CD4-positive, alpha-beta T cell treated with Interleukin-4 for 1 hour (primary cell): ENCODE results near the gene GALNT16.
"Not testable (repeated sequence)": the region's sequence is repeated elsewhere in the genome, so short reads cannot be mapped to it uniquely, and the experiment has no call there.

ENCODE experiments used
- DNase-seq, 2 donors: peaks; one replicate each; pipeline ENCODE4 v3.0.0-alpha.2; 2020 to 2022

Gene GALNT16

DNA sequence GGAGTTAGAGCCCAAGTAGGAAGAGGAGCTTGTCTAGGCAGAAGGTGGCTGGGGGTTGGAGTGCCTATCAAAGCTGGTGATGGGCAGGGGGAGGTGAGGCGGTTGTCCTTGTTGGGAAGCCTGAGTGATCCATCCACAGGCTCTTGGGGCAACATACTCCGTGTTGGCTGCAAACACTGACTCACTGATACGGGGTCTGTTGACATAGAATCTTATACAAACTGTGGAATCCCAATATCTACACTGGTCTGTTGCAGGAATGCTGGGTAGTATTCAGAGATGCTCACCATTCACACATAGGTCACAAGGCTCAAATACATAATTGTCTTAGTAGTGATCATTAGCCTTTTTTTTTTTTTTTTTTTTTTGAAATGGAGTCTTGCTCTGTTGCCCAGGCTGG lies 112.2 kb downstream of the GALNT16 start:
- DNase-seq, result no peak

GRCh38 chr14:69373104-69373503 lies 113.1 kb downstream of the GALNT16 start:
- no peak for DNase-seq

DNA sequence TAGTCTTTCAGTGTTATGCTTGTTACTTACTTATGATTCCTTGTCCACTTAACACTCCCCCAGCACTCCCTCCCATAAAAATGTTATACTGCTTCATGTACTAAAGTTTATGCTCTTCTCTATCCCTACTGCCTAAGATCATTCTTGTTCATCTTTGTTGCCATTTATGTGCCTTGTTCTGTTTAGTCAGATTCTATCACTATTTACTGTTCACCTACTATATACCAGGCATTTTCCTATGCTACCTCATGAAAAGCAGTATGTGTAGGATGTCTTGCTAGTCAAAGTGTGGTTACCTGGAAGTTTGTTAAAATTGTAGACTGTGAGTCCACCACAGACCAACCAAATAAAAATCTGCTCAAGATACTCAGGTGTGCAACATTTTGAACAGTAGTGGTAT lies 114.3 kb downstream of the GALNT16 start:
- DNase-seq, result no peak

- no peak for DNase-seq
These were observed 115.2 kb downstream of the GALNT16 start for GRCh38 chr14:69375182-69375581.

DNA sequence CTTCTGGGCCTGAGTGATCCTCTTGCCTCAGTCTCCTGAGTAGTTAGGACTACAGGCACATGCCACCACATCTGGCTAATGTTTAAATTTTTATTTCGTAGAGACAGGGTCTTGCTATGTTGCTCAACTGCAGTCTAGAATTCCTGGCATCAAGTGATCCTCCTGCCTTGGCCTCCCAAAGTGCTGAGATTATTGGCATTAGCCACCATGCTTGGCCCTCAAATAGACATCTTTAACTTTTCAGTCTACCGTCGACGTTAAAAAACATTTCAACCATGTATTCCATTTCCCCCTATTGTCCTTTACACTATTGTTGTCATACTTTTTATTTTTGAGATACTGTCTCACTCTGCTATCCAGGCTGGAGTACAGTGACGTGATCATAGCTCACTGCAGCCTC lies 115.8 kb downstream of the GALNT16 start:
- DNase-seq, result no peak

- DNase-seq, result no peak
These were observed 116.5 kb downstream of the GALNT16 start for GRCh38 chr14:69376439-69376838.

DNA sequence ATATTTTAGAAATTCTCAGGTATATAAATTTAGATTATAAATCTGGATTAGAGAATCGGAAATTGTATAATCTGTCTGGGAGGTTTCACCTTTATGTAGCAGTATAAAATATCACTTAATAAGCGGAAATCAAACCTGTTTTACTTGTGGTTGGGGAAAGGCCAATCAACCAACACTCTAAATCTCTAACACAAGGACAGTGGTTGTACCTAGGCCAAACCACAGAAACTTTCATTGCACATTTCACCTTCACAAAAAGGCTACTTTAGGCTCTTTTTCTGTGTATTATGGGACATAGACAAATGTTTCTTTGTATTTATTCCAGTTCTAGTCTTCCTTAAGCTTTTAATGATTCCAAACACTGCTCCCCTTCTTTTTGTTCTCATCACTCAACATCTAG lies 118.3 kb downstream of the GALNT16 start:
- no peak for DNase-seq

GRCh38 chr14:69387311-69387710 lies 127.4 kb downstream of the GALNT16 start:
- DNase-seq, result no peak

DNA sequence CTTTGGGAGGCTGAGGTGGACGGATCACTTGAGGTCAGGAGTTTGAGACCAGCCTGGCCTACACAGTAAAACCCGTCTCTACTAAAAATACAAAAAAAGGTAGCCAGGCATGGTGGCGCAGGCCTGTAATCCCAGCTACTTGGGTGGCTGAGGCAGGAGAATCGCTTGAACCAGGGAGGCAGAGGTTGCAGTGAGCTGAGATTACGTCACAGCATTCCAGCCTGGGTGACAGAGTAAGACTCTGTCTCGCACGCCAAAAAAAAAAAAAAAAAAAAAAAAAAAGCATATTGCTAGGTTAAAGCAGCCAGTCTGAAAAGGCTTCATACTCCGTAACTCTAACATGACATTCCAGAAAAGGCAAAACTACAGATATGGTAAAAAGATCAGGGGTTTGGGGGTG lies 131.4 kb downstream of the GALNT16 start:
- DNase-seq, result not testable (repeated sequence)

DNA sequence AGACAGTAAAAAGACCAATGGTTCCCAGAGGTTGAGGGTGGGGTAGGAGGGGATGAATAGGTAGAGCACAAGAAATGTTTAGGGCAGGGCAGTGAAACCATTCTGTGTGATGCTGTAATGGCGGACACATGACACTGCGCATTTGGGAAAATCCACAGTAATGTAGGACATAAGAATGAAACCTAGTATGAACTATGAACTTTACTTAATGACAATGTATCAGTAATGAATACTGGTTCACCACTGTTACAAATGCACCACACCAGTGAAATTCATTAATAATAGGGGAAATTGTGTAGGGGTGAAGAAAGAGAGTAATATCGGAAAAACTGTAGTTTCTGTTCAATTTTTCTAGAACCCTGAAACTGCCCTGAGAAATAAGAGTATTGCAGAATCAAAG lies 132.5 kb downstream of the GALNT16 start:
- no peak for DNase-seq

- no peak for DNase-seq
These were observed 136.0 kb downstream of the GALNT16 start for GRCh38 chr14:69395929-69396328.

- DNase-seq, result peak; percentile 97
These were observed 138.3 kb downstream of the GALNT16 start, which contains the start of the genes ERH and SLC39A9 for GRCh38 chr14:69398053-69398817. Gene ERH (minus strand): TSS chr14:69398299. CDS start chr14:69398233, 66 bp downstream. Gene SLC39A9 (plus strand): TSS chr14:69398692. CDS start chr14:69399370, 678 bp downstream.

DNA sequence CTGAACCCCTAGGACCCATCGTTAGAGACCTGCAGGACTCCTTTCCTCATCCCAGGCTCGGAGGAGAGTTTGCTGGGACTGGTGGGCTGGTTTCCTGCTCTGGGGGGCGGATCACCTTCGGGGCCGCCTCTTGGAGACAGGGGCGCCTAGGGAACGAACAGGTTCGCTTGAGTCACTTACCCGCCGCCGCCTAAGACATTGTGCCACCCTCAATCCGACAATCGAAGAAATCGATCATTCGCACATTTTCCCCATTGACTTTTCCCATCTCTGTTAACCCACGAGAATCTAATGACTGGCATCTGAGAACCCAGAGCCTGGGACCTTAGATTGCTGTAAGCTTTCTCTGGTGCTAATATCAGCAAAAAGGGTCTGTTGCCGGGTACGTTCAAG lies 138.9 kb downstream of the GALNT16 start:
- no peak for DNase-seq

GRCh38 chr14:69399750-69400149 lies 139.8 kb downstream of the GALNT16 start:
- DNase-seq, result no peak

DNA sequence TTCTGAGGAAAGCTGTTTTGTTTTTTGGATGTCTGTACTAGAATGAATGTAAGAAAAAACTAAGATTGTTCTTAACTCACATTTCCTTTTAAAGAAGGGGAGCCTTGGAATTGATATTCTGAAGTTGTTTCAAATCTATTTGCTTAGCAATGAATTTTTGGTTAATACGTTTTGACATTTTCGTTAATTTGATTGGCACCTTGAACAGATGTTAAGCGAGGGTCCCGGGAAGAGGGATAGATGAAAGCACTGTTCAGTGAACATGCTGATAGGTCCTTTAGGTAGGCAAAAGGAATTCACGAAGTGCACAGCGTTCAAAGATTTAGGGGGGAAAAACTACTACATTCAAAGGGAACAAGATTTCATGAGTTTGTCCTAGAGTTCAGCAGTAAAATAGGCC lies 140.2 kb downstream of the GALNT16 start:
- no peak for DNase-seq

GRCh38 chr14:69401841-69402240 lies 141.9 kb downstream of the GALNT16 start:
- no peak for DNase-seq

GRCh38 chr14:69404478-69404877 lies 144.5 kb downstream of the GALNT16 start:
- DNase-seq, result no peak

DNA sequence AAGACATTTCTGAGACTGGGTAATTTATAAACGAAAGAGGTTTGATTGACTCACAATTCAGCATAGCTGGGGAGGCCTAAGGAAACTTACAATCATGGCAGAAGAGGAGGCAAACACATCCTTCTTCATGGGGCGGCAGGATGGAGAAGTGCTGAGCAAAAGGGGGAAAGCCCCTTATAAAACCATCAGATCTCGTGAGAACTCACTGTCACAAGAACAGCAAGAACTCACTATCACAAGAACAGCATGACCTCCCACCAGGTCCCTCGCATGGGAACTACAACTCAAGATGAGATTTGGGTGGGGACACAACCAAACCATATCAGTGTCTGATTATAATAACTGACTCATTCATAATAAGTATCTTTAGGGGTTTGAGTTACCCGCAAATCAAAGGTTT lies 144.9 kb downstream of the GALNT16 start:
- DNase-seq, result no peak

- no peak for DNase-seq
These were observed 145.8 kb downstream of the GALNT16 start for GRCh38 chr14:69405762-69406161.
